H1 (cell line): ENCODE results near the gene CATSPERD. TPM values are rescaled to one million over a fixed set of nuclear protein-coding genes. Genes with fewer than 3 reads are reported as not detected.

Experiments
- EGR1 ChIP-seq: IDR thresholded peaks from 2 replicates; pipeline ENCODE4 v1.6.1; 2011; ENCODE audit warnings: low read depth, low read length, borderline replicate concordance
- MAFK ChIP-seq: IDR thresholded peaks from 2 replicates; pipeline ENCODE4 v1.6.1; 2012; ENCODE audit warnings: low read depth, mild to moderate bottlenecking, improper control_type of control experiment, low read length
- RBBP5 ChIP-seq: IDR thresholded peaks from 2 replicates; pipeline ENCODE4 v1.7.1; 2012; ENCODE audit warnings: low read depth, mild to moderate bottlenecking, inconsistent platforms, low read length, moderate library complexity, borderline replicate concordance
- TEAD4 ChIP-seq: IDR thresholded peaks from 2 replicates; pipeline ENCODE4 v1.6.1; 2012; ENCODE audit warnings: low read depth, low read length, inconsistent platforms, mixed read lengths
- polyA plus RNA-seq, 7 experiments: library from polyadenylated mRNA; depleted of rRNA in 3 of 7; stranded (reverse) in 5 of 7; unstranded in 2 of 7; fragments of >200 nt in 5 of 7; fragments of 200-250 nt in 2 of 7; gene quantifications; 1 replicate in 5 of 7; 2 replicates in 1 of 7; 4 replicates in 1 of 7; pipeline versions ENCODE4 v1.2.1 to v1.2.3, GENCODE V29; 2011 to 2013; ENCODE audit warnings: missing spikeins in 2 of 7, mixed read lengths in 2 of 7
- total RNA-seq: library from RNA; stranded (reverse); fragmentation: NEBNext Ultra II Directional; extraction: Animal tissue kit (Norgen Biotek cat#: 25700); gene quantifications from 2 replicates; pipeline ENCODE4 v1.2.1, GENCODE V29; 2021

The CATSPERD gene
- total and polyA plus RNA-seq, 2 of the 8 experiments (the other 6 are each of a cell fraction or from before 2014, with no cell fraction given), result 0.12 TPM; not detected in 1

- TF ChIP-seq RBBP5, result no peak
- no peak for TF ChIP-seq MAFK
- no peak for TF ChIP-seq TEAD4
- TF ChIP-seq EGR1, result no peak
Observed at GRCh38 chr19:5775668-5776309, 55.4 kb downstream of the CATSPERD start (continued).
